Spleen (tissue), 11 donors: ENCODE measurements around the gene SLC6A20. TPM values are rescaled to one million over a fixed set of nuclear protein-coding genes. Genes with fewer than 3 reads are reported as not detected.

Source experiments
- DNase-seq: peaks from one replicate; pipeline ENCODE4 v3.0.0-alpha.2; 2020
- H3K27ac ChIP-seq, 8 donors: fragments of 200-600 bp; sonication (generic) in 7 of 8; 1 replicate in 4 of 8; 2 replicates in 4 of 8; pipeline versions ENCODE4 v1.5.0 to v1.8.0; 2016 to 2021; ENCODE audit warnings: inconsistent platforms in 4 of 8, mild to moderate bottlenecking in 4 of 8, moderate library complexity in 1 of 8
- H3K27me3 ChIP-seq, 7 donors: fragments of 200-600 bp; sonication (generic) in 6 of 7; replicated peaks in 1 of 7; 1 replicate in 4 of 7; 2 replicates in 3 of 7; pipeline versions ENCODE4 v1.5.0 to v1.8.0; 2016 to 2021; ENCODE audit warnings: inconsistent platforms in 3 of 7, mild to moderate bottlenecking in 1 of 7
- H3K36me3 ChIP-seq, 6 donors: fragments of 200-600 bp; sonication (generic) in 5 of 6; 1 replicate in 4 of 6; 2 replicates in 2 of 6; pipeline versions ENCODE4 v1.5.0 to v1.8.0; 2016 to 2021; ENCODE audit warnings: inconsistent platforms in 2 of 6
- H3K4me1 ChIP-seq, 6 donors: fragments of 200-600 bp; sonication (generic) in 5 of 6; 1 replicate in 3 of 6; 2 replicates in 3 of 6; pipeline versions ENCODE4 v1.5.0 to v1.8.0; 2016 to 2021; ENCODE audit warnings: inconsistent platforms in 3 of 6
- H3K4me3 ChIP-seq, 8 donors: fragments of 200-600 bp; sonication (generic) in 7 of 8; 1 replicate in 4 of 8; 2 replicates in 4 of 8; pipeline versions ENCODE4 v1.5.0 to v1.8.0; 2016 to 2021; ENCODE audit warnings: inconsistent platforms in 4 of 8, mild to moderate bottlenecking in 4 of 8, moderate library complexity in 2 of 8
- H3K9me3 ChIP-seq, 8 donors: fragments of 200-600 bp; sonication (generic) in 7 of 8; 1 replicate in 4 of 8; 2 replicates in 4 of 8; pipeline versions ENCODE4 v1.5.0 to v1.8.0; 2016 to 2021; ENCODE audit warnings: inconsistent platforms in 4 of 8
- CTCF ChIP-seq, 11 experiments: fragments of 200-600 bp in 7 of 11; fragments of 450-650 bp in 4 of 11; sonication (generic) in 4 of 11; IDR thresholded peaks in 8 of 11; conservative IDR thresholded peaks in 3 of 11; 1 replicate in 7 of 11; 2 replicates in 4 of 11; pipeline versions ENCODE4 v1.4.0 to v1.8.0; 2016 to 2021; ENCODE audit warnings: antibody characterized with exemption in 11 of 11, inconsistent platforms in 4 of 11, mild to moderate bottlenecking in 1 of 11
- POLR2A ChIP-seq, 3 donors: fragments of 450-650 bp; IDR thresholded peaks; one replicate each; pipeline ENCODE4 v1.5.1; 2017; ENCODE audit warnings: antibody characterized with exemption in 3 of 3, mild to moderate bottlenecking in 1 of 3
- POLR2AphosphoS5 ChIP-seq, 3 donors: sonication (generic); formaldehyde crosslinking; IDR thresholded peaks; one replicate each; pipeline ENCODE4 v1.5.1; 2017; ENCODE audit warnings: antibody characterized with exemption in 3 of 3
- WGBS, 5 donors: extraction: QIAGEN DNeasy Blood & Tissue Kit in 3 of 5; methylation state at CpG; one replicate each; pipeline versions ENCODE4 v1.1.5 to v1.1.7; 2013 to 2018; 5-methylcytosine and 5-hydroxymethylcytosine counted together
- intact Hi-C: fragments of 100-400 bp; cut with DNase I; formaldehyde crosslinking; loops from one replicate; pipeline ENCODE4 v1.15.0; 2023; ENCODE audit warnings: low total_unique reads
- polyA plus RNA-seq, 3 donors: library from polyadenylated mRNA; stranded (reverse); fragments of 200-250 nt; gene quantifications; one replicate each; pipeline ENCODE4 v1.2.1, GENCODE V29; 2013
- total RNA-seq, 7 donors: library from RNA; depleted of rRNA in 3 of 7; stranded (reverse); fragments of >200 nt in 3 of 7; fragmentation: NEBNext Ultra II Directional in 4 of 7; extraction: Animal tissue kit (Norgen Biotek cat#: 25700) in 4 of 7; gene quantifications; one replicate each; pipeline versions ENCODE4 v1.1.0 to v1.2.1, GENCODE V29; 2016 to 2021
- donor health status: healthy with polysubstance abuse.
- donor health status: DM: no; HTN: no; CAD: no; lungs with moderate emphysema.
- donor health status: DM: no; HTN: no; CAD: no.
- donor health status: Bipolar disorder and iron deficiency.
- donor health status: healthy.
- donor health status: DM: no; HTN: no; CAD: no.
- donor health status: DM: yes; HTN: yes; CAD: no.

The SLC6A20 gene
- total and polyA plus RNA-seq, 10 donors = 0.02 to 0.49 (median 0.32) TPM; not detected in 3

GRCh38 chr3:45783667-45784066 lies 12.7 kb downstream of the SLC6A20 start:
- TF ChIP-seq POLR2A (IDR thresholded peaks at IDR 0.05) = no peak
- no peak for TF ChIP-seq POLR2AphosphoS5 (IDR thresholded peaks at IDR 0.05)
- no peak for TF ChIP-seq CTCF (IDR thresholded peaks at IDR 0.05 in 8 of 11, conservative IDR thresholded peaks at IDR 0.05 in 3 of 11)
- H3K9me3 ChIP-seq = peaks cover 0 to 17% (median 8%) of the 10 kb centered on the region in 8 donors
- no peak for DNase-seq
- H3K4me1 ChIP-seq = no peaks in the 10 kb centered on the region
- peaks cover 0 to 2% (median 0%) of the 10 kb centered on the region in 7 donors for H3K27me3 ChIP-seq
- 91 to 98% (median 95%) methylated on average over 3 of the region's 3 CpGs for WGBS, 5 donors
- H3K4me3 ChIP-seq = no peak overlapping the region
- no peaks in the 10 kb centered on the region for H3K36me3 ChIP-seq
- no peak overlapping the region for H3K27ac ChIP-seq
- intact Hi-C loops = no loop called here

GRCh38 chr3:45782381-45782780 lies 14.0 kb downstream of the SLC6A20 start:
- 85 to 94% (median 89%) methylated on average over 3 of the region's 3 CpGs for WGBS, 5 donors

GRCh38 chr3:45781841-45782240 lies 14.5 kb downstream of the SLC6A20 start:
- no peaks in the 10 kb centered on the region for H3K4me1 ChIP-seq
- TF ChIP-seq POLR2AphosphoS5 (IDR thresholded peaks at IDR 0.05) (no peak), POLR2A (IDR thresholded peaks at IDR 0.05) (no peak), CTCF (IDR thresholded peaks at IDR 0.05 in 8 of 11, conservative IDR thresholded peaks at IDR 0.05 in 3 of 11) (no peak)
- H3K36me3 ChIP-seq = no peaks in the 10 kb centered on the region
- H3K4me3 ChIP-seq = no peak overlapping the region
- peaks cover 0 to 12% (median 4%) of the 10 kb centered on the region in 8 donors for H3K9me3 ChIP-seq
- intact Hi-C loops = no loop called here
- WGBS, 5 donors = 86 to 97% (median 92%) methylated on average over 12 of the region's 12 CpGs
- no peak overlapping the region for H3K27ac ChIP-seq
- H3K27me3 ChIP-seq = peaks cover 0 to 2% (median 0%) of the 10 kb centered on the region in 7 donors
- DNase-seq = no peak

More at GRCh38 chr3:45782381-45782780, 14.0 kb downstream of the SLC6A20 start:
- no peak for TF ChIP-seq POLR2A (IDR thresholded peaks at IDR 0.05)
- no peak for TF ChIP-seq CTCF (IDR thresholded peaks at IDR 0.05 in 8 of 11, conservative IDR thresholded peaks at IDR 0.05 in 3 of 11)
- TF ChIP-seq POLR2AphosphoS5 (IDR thresholded peaks at IDR 0.05) = no peak
- H3K27me3 ChIP-seq = peaks cover 0 to 2% (median 0%) of the 10 kb centered on the region in 7 donors
- DNase-seq = no peak
- intact Hi-C loops = no loop called here
- peaks cover 0 to 12% (median 4%) of the 10 kb centered on the region in 8 donors for H3K9me3 ChIP-seq
- no peak overlapping the region for H3K27ac ChIP-seq
- H3K4me3 ChIP-seq = no peak overlapping the region
- H3K36me3 ChIP-seq = no peaks in the 10 kb centered on the region
- H3K4me1 ChIP-seq = no peaks in the 10 kb centered on the region

GRCh38 chr3:45781271-45781670 lies 15.1 kb downstream of the SLC6A20 start:
- DNase-seq = no peak
- H3K4me1 ChIP-seq = no peaks in the 10 kb centered on the region
- H3K9me3 ChIP-seq = peaks cover 0 to 12% (median 4%) of the 10 kb centered on the region in 8 donors
- TF ChIP-seq POLR2AphosphoS5 (IDR thresholded peaks at IDR 0.05) (no peak), POLR2A (IDR thresholded peaks at IDR 0.05) (no peak), CTCF (IDR thresholded peaks at IDR 0.05 in 8 of 11, conservative IDR thresholded peaks at IDR 0.05 in 3 of 11) (no peak)
- H3K27ac ChIP-seq = no peak overlapping the region
- no peak overlapping the region for H3K4me3 ChIP-seq
- 70 to 87% (median 80%) methylated on average over 3 to 5 of the region's 5 CpGs for WGBS, 5 donors
- H3K27me3 ChIP-seq = peaks cover 0 to 2% (median 0%) of the 10 kb centered on the region in 7 donors
- no peaks in the 10 kb centered on the region for H3K36me3 ChIP-seq
- intact Hi-C loops = no loop called here
